Mesothelial cell of epicardium (in vitro differentiated cells): Measurements from ENCODE around the gene MZF1. TPM values are rescaled to one million over a fixed set of nuclear protein-coding genes. Genes with fewer than 3 reads are reported as not detected.

Source experiments
- DNase-seq, 2 experiments: peaks; one replicate each; pipeline ENCODE4 v3.0.0; 2021; ENCODE audit warnings: low spot score in 2 of 2; ENCODE audit not compliant: unreplicated experiment in 2 of 2
- H3K27ac Mint-ChIP-seq: 2 replicates; pipeline ENCODE4 v1.8.0; 2021; ENCODE audit warnings: mixed read lengths
- H3K27me3 Mint-ChIP-seq: 2 replicates; pipeline ENCODE4 v1.8.0; 2021; ENCODE audit warnings: low read depth, mixed read lengths
- H3K36me3 Mint-ChIP-seq: 2 replicates; pipeline ENCODE4 v1.8.0; 2021; ENCODE audit warnings: mixed read lengths
- H3K4me1 Mint-ChIP-seq: 2 replicates; pipeline ENCODE4 v1.8.0; 2021; ENCODE audit warnings: mixed read lengths
- H3K4me3 Mint-ChIP-seq: 2 replicates; pipeline ENCODE4 v1.8.0; 2021; ENCODE audit warnings: mild to moderate bottlenecking, moderate library complexity, mixed read lengths
- H3K9me3 Mint-ChIP-seq: 2 replicates; pipeline ENCODE4 v1.8.0; 2021; ENCODE audit warnings: mixed read lengths
- total RNA-seq: library from RNA; stranded (reverse); gene quantifications from 3 replicates; pipeline ENCODE4 v1.2.1, GENCODE V29; 2021
- TF ChIP-seq, protein P1 (sequence below): fragments of 200-600 bp; sonication (generic); IDR thresholded peaks from one replicate; pipeline ENCODE4 v1.5.0; 2021; ENCODE audit warnings: antibody characterized with exemption; ENCODE audit not compliant: unreplicated experiment

MZF1 gene
- total RNA-seq, 1 donor from 2014 or later, result 42.6 TPM

DNA sequence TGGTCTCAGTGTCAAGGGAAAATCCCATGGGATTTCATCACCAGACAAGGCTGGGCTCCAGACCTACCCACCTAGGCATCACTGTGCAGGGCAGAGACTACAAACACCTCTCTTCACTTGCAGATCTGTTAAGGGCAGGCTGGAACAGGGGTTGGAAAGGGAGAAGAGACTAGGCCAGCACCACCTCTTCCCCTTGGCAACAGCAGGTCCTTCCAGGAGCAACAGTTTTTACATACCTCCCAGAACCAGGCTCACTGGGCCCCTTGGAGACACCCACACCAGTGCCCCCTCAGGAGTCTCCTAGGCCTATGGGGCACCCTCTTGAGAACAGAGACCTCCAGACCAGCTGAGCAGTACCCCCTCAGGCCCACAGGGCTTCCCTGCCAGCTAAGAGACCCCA, 12.2 kb downstream of the MZF1 start:
- no peak overlapping the region for H3K27ac Mint-ChIP-seq
- no peak for DNase-seq
- no peak overlapping the region for H3K4me3 Mint-ChIP-seq
- H3K9me3 Mint-ChIP-seq, result no peaks in the 10 kb centered on the region
- no peaks in the 10 kb centered on the region for H3K27me3 Mint-ChIP-seq
- peaks cover 36% of the 10 kb centered on the region for H3K4me1 Mint-ChIP-seq
- peaks cover 7% of the 10 kb centered on the region for H3K36me3 Mint-ChIP-seq
- TF ChIP-seq, protein P1, sequence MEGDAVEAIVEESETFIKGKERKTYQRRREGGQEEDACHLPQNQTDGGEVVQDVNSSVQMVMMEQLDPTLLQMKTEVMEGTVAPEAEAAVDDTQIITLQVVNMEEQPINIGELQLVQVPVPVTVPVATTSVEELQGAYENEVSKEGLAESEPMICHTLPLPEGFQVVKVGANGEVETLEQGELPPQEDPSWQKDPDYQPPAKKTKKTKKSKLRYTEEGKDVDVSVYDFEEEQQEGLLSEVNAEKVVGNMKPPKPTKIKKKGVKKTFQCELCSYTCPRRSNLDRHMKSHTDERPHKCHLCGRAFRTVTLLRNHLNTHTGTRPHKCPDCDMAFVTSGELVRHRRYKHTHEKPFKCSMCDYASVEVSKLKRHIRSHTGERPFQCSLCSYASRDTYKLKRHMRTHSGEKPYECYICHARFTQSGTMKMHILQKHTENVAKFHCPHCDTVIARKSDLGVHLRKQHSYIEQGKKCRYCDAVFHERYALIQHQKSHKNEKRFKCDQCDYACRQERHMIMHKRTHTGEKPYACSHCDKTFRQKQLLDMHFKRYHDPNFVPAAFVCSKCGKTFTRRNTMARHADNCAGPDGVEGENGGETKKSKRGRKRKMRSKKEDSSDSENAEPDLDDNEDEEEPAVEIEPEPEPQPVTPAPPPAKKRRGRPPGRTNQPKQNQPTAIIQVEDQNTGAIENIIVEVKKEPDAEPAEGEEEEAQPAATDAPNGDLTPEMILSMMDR, result no peak

DNA sequence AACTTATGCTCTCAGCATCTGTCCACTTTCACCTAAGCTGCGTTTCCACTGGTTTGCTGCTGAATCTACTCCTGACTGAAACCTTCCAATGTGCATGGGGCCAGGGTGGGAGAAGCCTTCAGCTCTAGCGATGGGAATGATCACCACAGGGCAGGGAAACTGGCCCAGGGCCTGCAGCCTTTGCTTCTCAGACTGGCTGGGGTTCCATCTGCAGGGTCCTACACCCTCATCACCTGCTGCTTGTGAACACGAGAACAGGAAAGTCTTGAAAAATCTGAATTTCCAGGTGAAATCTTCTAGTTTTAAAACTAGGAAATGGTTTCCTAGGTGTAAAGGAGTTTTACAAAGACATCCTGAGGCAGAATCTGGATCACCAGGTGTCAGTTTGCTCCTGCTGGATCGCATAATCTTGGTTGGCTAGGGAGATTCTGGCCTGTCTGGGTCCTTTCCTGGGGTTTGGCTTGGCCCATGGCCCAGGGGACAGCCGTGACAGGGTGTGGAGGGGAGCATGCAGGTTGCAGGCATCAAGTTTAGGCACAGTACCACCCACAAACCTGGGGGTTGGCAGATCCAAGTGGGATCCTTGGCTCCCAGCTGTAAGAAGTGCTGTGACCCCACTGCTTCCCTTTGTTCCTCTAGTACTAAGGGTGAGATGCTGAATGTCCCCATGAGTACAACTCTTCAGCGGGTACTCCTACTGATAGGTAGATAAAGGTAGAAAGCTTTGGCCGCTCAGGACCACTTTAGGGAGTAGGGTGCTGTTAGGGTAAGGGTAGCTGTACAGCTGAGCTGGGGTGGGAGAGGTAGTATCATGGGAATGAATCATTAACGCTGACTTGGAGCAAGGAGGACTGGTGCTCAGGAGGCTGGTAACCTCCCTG, 12.9 kb downstream of the MZF1 start:
- Mint-ChIP-seq H3K4me3 (peak overlapping the region; percentile 96), H3K4me1 (peaks cover 39% of the 10 kb centered on the region), H3K36me3 (peaks cover 10% of the 10 kb centered on the region), H3K27ac (peak overlapping the region; percentile 100), H3K9me3 (no peaks in the 10 kb centered on the region), H3K27me3 (no peaks in the 10 kb centered on the region)
- TF ChIP-seq, protein P1, result no peak
- no peak for DNase-seq

DNA sequence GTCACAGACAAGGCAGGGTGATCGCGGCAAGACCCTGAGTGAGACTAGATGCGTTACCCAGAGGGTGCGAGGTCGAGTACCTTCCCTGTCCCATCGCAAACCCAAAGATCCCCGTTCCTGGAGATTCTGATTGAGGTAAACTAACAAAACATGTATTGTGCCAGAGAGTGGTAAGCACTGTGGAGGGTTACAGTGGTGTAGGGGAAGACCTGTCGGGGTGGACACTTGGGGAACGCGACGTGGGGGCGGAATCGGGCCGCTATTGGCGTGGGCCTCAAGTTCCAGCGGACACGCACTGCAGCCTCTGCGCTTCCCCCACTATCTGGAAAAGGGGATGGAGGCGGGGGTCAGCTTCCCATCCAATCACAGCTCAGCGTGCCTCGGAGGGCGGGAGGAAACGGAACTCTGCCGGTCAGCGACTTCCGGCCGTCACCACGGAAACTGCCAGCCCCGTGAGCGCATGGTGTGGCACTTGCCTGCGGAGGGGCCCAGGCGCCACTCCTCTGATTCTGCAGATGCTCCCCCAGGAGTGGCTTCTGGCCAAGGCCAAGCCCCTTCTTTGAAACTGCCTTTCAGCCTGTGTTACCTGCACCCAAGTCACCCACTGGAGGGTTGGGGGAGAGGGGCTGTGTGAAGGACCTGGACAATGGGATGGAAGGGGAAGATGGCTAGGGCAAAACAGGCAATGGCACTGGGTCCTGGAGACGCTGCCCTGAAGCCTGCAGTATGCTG, 13.7 kb downstream of the MZF1 start:
- peak; percentile 64 to 85 for DNase-seq
- TF ChIP-seq, protein P1, result no peak
- Mint-ChIP-seq H3K36me3 (peaks cover 11% of the 10 kb centered on the region), H3K4me1 (peaks cover 44% of the 10 kb centered on the region), H3K9me3 (no peaks in the 10 kb centered on the region), H3K4me3 (peak overlapping the region; percentile 96), H3K27ac (peak overlapping the region; percentile 100), H3K27me3 (no peaks in the 10 kb centered on the region)

DNA sequence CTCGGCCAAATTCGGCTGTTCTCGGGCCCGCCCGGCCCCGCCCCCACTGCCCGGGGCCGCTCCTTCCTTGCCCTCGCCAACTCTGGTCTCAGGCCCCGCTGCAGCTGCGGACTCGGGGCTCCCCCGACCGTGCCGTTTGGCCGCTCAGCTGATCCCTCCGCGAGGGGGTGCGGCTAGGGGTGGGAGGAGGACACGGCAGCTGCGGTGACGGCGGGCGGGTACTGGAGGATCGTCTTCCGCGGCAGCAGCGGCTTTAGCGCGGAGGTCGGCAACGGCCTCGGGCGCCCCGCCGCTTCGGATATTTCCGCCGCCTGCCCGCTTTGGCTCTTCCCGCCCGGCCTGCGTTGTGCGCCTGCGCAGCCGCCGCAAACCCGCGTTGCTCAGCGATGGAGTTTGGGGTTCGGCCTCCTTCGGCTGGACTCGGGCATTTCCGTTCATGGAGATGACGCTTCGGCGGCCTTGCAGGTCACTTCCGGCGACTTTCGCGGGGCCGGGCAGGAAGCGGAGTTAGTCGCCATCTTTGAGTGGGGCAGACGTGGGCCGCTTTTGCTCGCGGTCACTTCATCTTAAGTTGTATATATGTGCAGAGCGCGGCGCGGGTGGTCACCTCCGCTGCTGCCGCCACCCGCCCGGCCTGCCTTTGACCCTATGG, 14.4 kb downstream of the MZF1 start:
- peaks cover 12% of the 10 kb centered on the region for H3K36me3 Mint-ChIP-seq
- peak overlapping the region; percentile 100 for H3K27ac Mint-ChIP-seq
- DNase-seq, result peak; percentile 99 to 100
- TF ChIP-seq, protein P1, result no peak
- H3K27me3 Mint-ChIP-seq, result no peaks in the 10 kb centered on the region
- H3K4me3 Mint-ChIP-seq, result peak overlapping the region; percentile 96
- no peaks in the 10 kb centered on the region for H3K9me3 Mint-ChIP-seq
- H3K4me1 Mint-ChIP-seq, result peaks cover 51% of the 10 kb centered on the region

DNA sequence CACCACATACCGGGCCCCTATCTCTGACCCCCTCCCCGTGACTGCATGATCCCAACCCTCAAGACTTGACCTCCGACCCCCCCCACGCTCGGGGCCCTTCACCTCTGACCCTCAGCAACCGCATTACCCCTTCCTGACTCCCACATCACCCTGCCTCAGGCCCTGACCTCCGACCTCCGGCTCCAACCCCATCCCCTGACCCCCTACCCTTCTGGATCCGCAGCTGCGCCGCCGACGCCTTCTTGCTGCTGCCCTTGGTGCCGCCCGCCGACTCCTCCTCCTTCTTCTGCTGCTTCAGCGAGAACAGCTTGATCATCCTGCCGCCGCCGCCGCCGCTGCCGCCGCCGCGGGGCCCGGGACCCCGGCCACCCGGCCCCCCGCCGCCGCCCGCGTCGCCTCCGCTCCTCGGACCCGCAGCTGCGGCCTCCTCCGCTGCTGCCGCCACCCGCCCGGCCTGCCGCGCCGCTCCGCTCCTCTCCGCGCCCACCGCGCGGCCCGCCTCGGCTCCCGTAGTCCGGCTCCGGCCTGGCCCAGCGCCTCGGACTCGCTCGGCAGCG, 15.0 kb downstream of the MZF1 start, which contains the start of gene UBE2M:
Gene UBE2M (minus strand): TSS at position 546 of the 557 bp plus-strand sequence. CDS start 230 bp downstream, at position 316.
- peak within 1 kb of the TSS; percentile 96 for H3K4me3 Mint-ChIP-seq
- H3K27me3 Mint-ChIP-seq, result no peaks in the 10 kb centered on the region
- peak within 1 kb of the TSS; percentile 100 for H3K27ac Mint-ChIP-seq
- TF ChIP-seq, protein P1, result no peak
- no peak for DNase-seq
- peaks cover 15% of the 10 kb centered on the region for H3K36me3 Mint-ChIP-seq
- no peaks in the 10 kb centered on the region for H3K9me3 Mint-ChIP-seq
- peaks cover 54% of the 10 kb centered on the region for H3K4me1 Mint-ChIP-seq
